PC-9 (cell line): ENCODE data around the gene ZFAND6. TPM values are rescaled to one million over a fixed set of nuclear protein-coding genes. Genes with fewer than 3 reads are reported as not detected.

ENCODE experiments used
- BruUV-seq: library from RNA; stranded (reverse); fragments of 400-500 nt; replicated peaks from 2 replicates; lab custom pipeline; 2021; lab: Mats Ljungman, UMichigan
- CTCF ChIA-PET: fragments of 300-600 bp; sonication (Branson Sonifier 250); formaldehyde crosslinking; loops from one replicate; lab custom pipeline; 2022; ENCODE audit warnings: antibody characterized with exemption; lab: Charles Lee
- POLR2A ChIA-PET: fragments of 300-600 bp; sonication (Branson Sonifier 250); formaldehyde crosslinking; loops from one replicate; lab custom pipeline; 2022; ENCODE audit warnings: antibody characterized with exemption; ENCODE audit not compliant: unreplicated experiment; lab: Charles Lee
- DNase-seq, 2 experiments: peaks; one replicate each; pipeline versions ENCODE4 v3.0.0 to v3.0.0-alpha.2; 2015 to 2022; ENCODE audit warnings: mixed read lengths in 1 of 2
- H2AFZ ChIP-seq: fragments of 200-600 bp; sonication (generic); 2 replicates; pipeline ENCODE4 v1.8.1; 2017; ENCODE audit warnings: antibody characterized with exemption
- H3F3A ChIP-seq: fragments of 200-600 bp; sonication (generic); 2 replicates; pipeline ENCODE4 v1.8.1; 2017; ENCODE audit warnings: antibody characterized with exemption, mild to moderate bottlenecking, low read depth; ENCODE audit not compliant: insufficient read depth
- H3K27ac ChIP-seq: fragments of 200-600 bp; sonication (generic); 2 replicates; pipeline ENCODE4 v1.6.1; 2016; ENCODE audit warnings: mixed run types
- H3K27me3 ChIP-seq: fragments of 200-600 bp; sonication (generic); 2 replicates; pipeline ENCODE4 v1.6.1; 2016; ENCODE audit warnings: low read depth, mixed run types; ENCODE audit not compliant: insufficient read depth
- H3K36me3 ChIP-seq: fragments of 200-600 bp; sonication (generic); 2 replicates; pipeline ENCODE4 v1.6.1; 2016; ENCODE audit warnings: low read depth, mixed run types
- H3K4me1 ChIP-seq: fragments of 200-600 bp; sonication (generic); replicated peaks from 2 replicates; pipeline ENCODE4 v1.6.1; 2016; ENCODE audit warnings: mixed run types; ENCODE audit not compliant: insufficient read depth
- H3K4me2 ChIP-seq: fragments of 200-600 bp; sonication (generic); 2 replicates; pipeline ENCODE4 v1.6.1; 2017; ENCODE audit warnings: mixed run types
- H3K4me3 ChIP-seq: fragments of 200-600 bp; sonication (generic); 2 replicates; pipeline ENCODE4 v1.6.1; 2016; ENCODE audit warnings: mixed run types
- H3K79me2 ChIP-seq: fragments of 200-600 bp; sonication (generic); 2 replicates; pipeline ENCODE4 v1.6.1; 2017; ENCODE audit warnings: low read depth, mixed run types
- H3K9me2 ChIP-seq: fragments of 200-600 bp; sonication (generic); 2 replicates; pipeline ENCODE4 v1.8.1; 2017; ENCODE audit warnings: mild to moderate bottlenecking; ENCODE audit not compliant: insufficient read depth
- H3K9me3 ChIP-seq: fragments of 200-600 bp; sonication (generic); 2 replicates; pipeline ENCODE4 v1.8.1; 2016; ENCODE audit warnings: low read depth; ENCODE audit not compliant: insufficient read depth
- H4K20me1 ChIP-seq: fragments of 200-600 bp; sonication (generic); 2 replicates; pipeline ENCODE4 v1.8.1; 2017; ENCODE audit not compliant: insufficient read depth
- CTCF ChIP-seq: fragments of 200-600 bp; sonication (generic); conservative IDR thresholded peaks from 2 replicates; pipeline ENCODE4 v1.6.1; 2017; ENCODE audit warnings: mixed run types, antibody characterized with exemption, mild to moderate bottlenecking, moderate library complexity
- EZH2 ChIP-seq: fragments of 200-600 bp; sonication (generic); IDR thresholded peaks from 2 replicates; pipeline ENCODE4 v1.8.0; 2017; ENCODE audit warnings: antibody characterized with exemption, low read depth
- intact Hi-C: fragments of 100-400 bp; cut with micrococcal nuclease; formaldehyde crosslinking; loops from one replicate; pipeline ENCODE4 v1.10.0; 2022; ENCODE audit not compliant: unreplicated experiment
- total RNA-seq: library from RNA; stranded (reverse); gene quantifications from 2 replicates; pipeline ENCODE4 v1.2.3, GENCODE V29; 2021

The ZFAND6 gene
- total RNA-seq, 1 experiment from 2014 or later, result 68.3 TPM

- no peak for TF ChIP-seq EZH2
- TF ChIP-seq CTCF, result no peak
- H3K4me2 ChIP-seq, result no peak overlapping the region
- no TSS peak for BruUV-seq
- no peaks in the 10 kb centered on the region for H3K27me3 ChIP-seq
- POLR2A ChIA-PET, result interaction anchor here (0.7 kb wide), 1 partner anchor 561 kb away, joined by 3 read pairs; no protein-coding TSS in a partner anchor
- H4K20me1 ChIP-seq, result no peaks in the 10 kb centered on the region
- H3K9me3 ChIP-seq, result no peaks in the 10 kb centered on the region
- peaks cover 24% of the 10 kb centered on the region for H3K79me2 ChIP-seq
- H3K36me3 ChIP-seq, result peaks cover 27% of the 10 kb centered on the region
- CTCF ChIA-PET, result interaction anchor here (0.7 kb wide), 1 partner anchor 154 kb away, joined by 4 read pairs; no protein-coding TSS in a partner anchor
- no peak overlapping the region for H3K4me3 ChIP-seq
- no peaks in the 10 kb centered on the region for H3K9me2 ChIP-seq
- intact Hi-C loops, result no loop called here
- H3K27ac ChIP-seq, result no peak overlapping the region
- no peak overlapping the region for H2AFZ ChIP-seq
- no peak for DNase-seq
- peaks cover 25% of the 10 kb centered on the region for H3F3A ChIP-seq
- H3K4me1 ChIP-seq, result peaks cover 45% of the 10 kb centered on the region
Observed at GRCh38 chr15:80157215-80157614, 97.7 kb downstream of the ZFAND6 start.

GRCh38 chr15:80159301-80159700 is 99.8 kb downstream of the ZFAND6 start:
- POLR2A ChIA-PET, result no interaction called here
- Histone ChIP-seq H3K4me2 (no peak overlapping the region), H3K27me3 (no peaks in the 10 kb centered on the region)

GRCh38 chr15:80159811-80160569 is 100.5 kb downstream of the ZFAND6 start:
- Histone ChIP-seq H3K9me3 (no peaks in the 10 kb centered on the region), H4K20me1 (no peaks in the 10 kb centered on the region), H3K4me3 (no peak overlapping the region), H3K27me3 (no peaks in the 10 kb centered on the region), H2AFZ (no peak overlapping the region), H3K27ac (peak overlapping the region; percentile 72), H3K36me3 (peaks cover 39% of the 10 kb centered on the region), H3K9me2 (no peaks in the 10 kb centered on the region), H3F3A (peaks cover 17% of the 10 kb centered on the region), H3K4me1 (peaks cover 29% of the 10 kb centered on the region), H3K79me2 (peaks cover 8% of the 10 kb centered on the region), H3K4me2 (peak overlapping the region; percentile 14; the same call in 1 of the 2 replicates)
- ChIA-PET CTCF (no interaction called here), POLR2A (interaction anchor here (0.5 to 0.8 kb wide), 2 partner anchors 99 to 303 kb away, joined by 4 to 11 read pairs; no protein-coding TSS in a partner anchor)
- no peak for TF ChIP-seq CTCF
- no peak for TF ChIP-seq EZH2
- TSS peak; percentile 63 for BruUV-seq
- DNase-seq, result no peak
- intact Hi-C loops, result no loop called here

More at GRCh38 chr15:80159301-80159700, 99.8 kb downstream of the ZFAND6 start:
- no peak overlapping the region for H3K4me3 ChIP-seq
- H3K4me1 ChIP-seq, result peaks cover 36% of the 10 kb centered on the region
- no peaks in the 10 kb centered on the region for H4K20me1 ChIP-seq
- peaks cover 15% of the 10 kb centered on the region for H3K79me2 ChIP-seq
- BruUV-seq, result no TSS peak
- peak overlapping the region; percentile 72 for H3K27ac ChIP-seq
- peaks cover 39% of the 10 kb centered on the region for H3K36me3 ChIP-seq
- TF ChIP-seq EZH2 (no peak), CTCF (no peak)
- no peak for DNase-seq
- H3F3A ChIP-seq, result peaks cover 17% of the 10 kb centered on the region
- H3K9me3 ChIP-seq, result no peaks in the 10 kb centered on the region
- intact Hi-C loops, result no loop called here
- H3K9me2 ChIP-seq, result no peaks in the 10 kb centered on the region
- CTCF ChIA-PET, result no interaction called here
- H2AFZ ChIP-seq, result no peak overlapping the region
